Fibroblast of lung (primary cell): ENCODE data around the gene ADAT1. TPM values are rescaled to one million over a fixed set of nuclear protein-coding genes. Genes with fewer than 3 reads are reported as not detected.

Experiments
- DNase-seq, 2 donors: peaks; one replicate each; pipeline versions ENCODE4 v3.0.0 to v3.0.0-alpha.2; 2010; ENCODE audit warnings: low read depth in 2 of 2
- H2AFZ ChIP-seq: 2 replicates; pipeline ENCODE4 v1.5.1; 2012; ENCODE audit warnings: low read length, control low read depth, inconsistent platforms
- H3K27ac ChIP-seq: 2 replicates; pipeline ENCODE4 v1.5.1; 2011; ENCODE audit warnings: low read length, control low read depth; ENCODE audit not compliant: insufficient read depth
- H3K27me3 ChIP-seq: 2 replicates; pipeline ENCODE4 v1.5.1; 2011; ENCODE audit warnings: mild to moderate bottlenecking, low read length; ENCODE audit not compliant: control insufficient read depth, insufficient read depth
- H3K36me3 ChIP-seq: 2 replicates; pipeline ENCODE4 v1.5.1; 2011; ENCODE audit warnings: low read length; ENCODE audit not compliant: control insufficient read depth, insufficient read depth
- H3K4me1 ChIP-seq: 2 replicates; pipeline ENCODE4 v1.5.1; 2011; ENCODE audit warnings: low read length; ENCODE audit not compliant: control insufficient read depth, insufficient read depth; ENCODE audit errors: extremely low read depth
- H3K4me2 ChIP-seq: 2 replicates; pipeline ENCODE4 v1.5.1; 2011; ENCODE audit warnings: low read length, control low read depth; ENCODE audit not compliant: insufficient read depth; ENCODE audit errors: extremely low read depth
- H3K4me3 ChIP-seq, 4 experiments: fragments of 200-600 bp in 1 of 4; sonication (generic) in 1 of 4; replicated peaks in 1 of 4; 2 replicates each; pipeline ENCODE4 v1.5.1; 2011 to 2016; ENCODE audit warnings: low read length in 4 of 4, low read depth in 3 of 4, mild to moderate bottlenecking in 3 of 4, control low read depth in 2 of 4, inconsistent platforms in 1 of 4, mixed read lengths in 1 of 4; ENCODE audit not compliant: insufficient read depth in 1 of 4; ENCODE audit errors: control extremely low read depth in 1 of 4
- H3K79me2 ChIP-seq: 2 replicates; pipeline ENCODE4 v1.5.1; 2012; ENCODE audit warnings: mild to moderate bottlenecking, low read length, inconsistent platforms; ENCODE audit not compliant: control insufficient read depth, insufficient read depth
- H3K9ac ChIP-seq: 2 replicates; pipeline ENCODE4 v1.5.1; 2011; ENCODE audit warnings: mild to moderate bottlenecking, low read length, control low read depth; ENCODE audit not compliant: insufficient read depth
- H3K9me3 ChIP-seq: 2 replicates; pipeline ENCODE4 v1.5.1; 2012; ENCODE audit warnings: low read depth, low read length; ENCODE audit not compliant: control insufficient read depth, insufficient read depth
- H4K20me1 ChIP-seq: 2 replicates; pipeline ENCODE4 v1.5.1; 2011; ENCODE audit warnings: low read length; ENCODE audit not compliant: control insufficient read depth, insufficient read depth; ENCODE audit errors: extremely low read depth
- CTCF ChIP-seq, 2 donors: IDR thresholded peaks in 1 of 2; conservative IDR thresholded peaks in 1 of 2; 1 replicate in 1 of 2; 2 replicates in 1 of 2; pipeline ENCODE4 v1.5.1; 2011 to 2012; ENCODE audit warnings: low read length in 2 of 2, control low read depth in 1 of 2, inconsistent platforms in 1 of 2, low read depth in 1 of 2, mild to moderate bottlenecking in 1 of 2
- EZH2 ChIP-seq: IDR thresholded peaks from 2 replicates; pipeline ENCODE4 v1.5.1; 2012; ENCODE audit warnings: low read length, control low read depth, mild to moderate bottlenecking; ENCODE audit errors: missing control alignments
- polyA plus RNA-seq, 2 donors: library from polyadenylated mRNA; depleted of rRNA in 1 of 2; stranded (reverse) in 1 of 2; unstranded in 1 of 2; fragments of >200 nt; gene quantifications; 2 replicates each; pipeline ENCODE4 v1.2.1, GENCODE V29; 2011 to 2012; ENCODE audit warnings: missing spikeins in 1 of 2
- total RNA-seq: library from RNA; depleted of rRNA; stranded (reverse); fragments of >200 nt; gene quantifications from 2 replicates; pipeline ENCODE4 v1.2.1, GENCODE V29; 2014

Gene ADAT1
- total and polyA plus RNA-seq, 2 donors (not counting 1 experiment from before 2014, with no cell fraction given), result 32.1 to 50.4 TPM

GRCh38 chr16:75590920-75591843 lies 31.9 kb downstream of the ADAT1 start:
- Histone ChIP-seq H3K4me1 (peaks cover 5% of the 10 kb centered on the region), H3K27me3 (no peaks in the 10 kb centered on the region), H3K4me3 (peak overlapping the region in 1 of 4 experiments; percentile 25), H3K27ac (peak overlapping the region; percentile 26), H3K9me3 (no peaks in the 10 kb centered on the region), H2AFZ (no peak overlapping the region), H3K36me3 (no peaks in the 10 kb centered on the region), H3K9ac (no peak overlapping the region), H3K79me2 (no peaks in the 10 kb centered on the region), H3K4me2 (no peak overlapping the region), H4K20me1 (no peaks in the 10 kb centered on the region)
- TF ChIP-seq CTCF (conservative IDR thresholded peaks at IDR 0.05 in 1 of 2, IDR thresholded peaks at IDR 0.05 in 1 of 2; ENCODE audit: low read depth in 1 of 2, low read length in 2 of 2) (peak in 1 of 2 donors; percentile 27), EZH2 (no peak)
- peak; percentile 67 to 95 for DNase-seq

- Histone ChIP-seq H3K4me3 (no peak overlapping the region), H2AFZ (no peak overlapping the region), H3K4me1 (peaks cover 5% of the 10 kb centered on the region), H3K36me3 (no peaks in the 10 kb centered on the region), H3K27ac (no peak overlapping the region), H3K9ac (no peak overlapping the region), H4K20me1 (no peaks in the 10 kb centered on the region), H3K4me2 (no peak overlapping the region), H3K9me3 (no peaks in the 10 kb centered on the region), H3K79me2 (no peaks in the 10 kb centered on the region), H3K27me3 (no peaks in the 10 kb centered on the region)
- DNase-seq, result peak in 1 of 2 donors; percentile 20
- TF ChIP-seq EZH2, result no peak
- TF ChIP-seq CTCF (conservative IDR thresholded peaks at IDR 0.05 in 1 of 2, IDR thresholded peaks at IDR 0.05 in 1 of 2; ENCODE audit: low read depth in 1 of 2, low read length in 2 of 2), result no peak
These were observed 33.8 kb downstream of the ADAT1 start for GRCh38 chr16:75589306-75589705.

- H3K4me3 ChIP-seq, result no peak overlapping the region
- TF ChIP-seq EZH2, result no peak
- no peak for TF ChIP-seq CTCF (conservative IDR thresholded peaks at IDR 0.05 in 1 of 2, IDR thresholded peaks at IDR 0.05 in 1 of 2; ENCODE audit: low read depth in 1 of 2, low read length in 2 of 2)
- no peaks in the 10 kb centered on the region for H3K27me3 ChIP-seq
- DNase-seq, result no peak
- no peak overlapping the region for H2AFZ ChIP-seq
- no peak overlapping the region for H3K9ac ChIP-seq
- no peaks in the 10 kb centered on the region for H3K9me3 ChIP-seq
- H3K79me2 ChIP-seq, result no peaks in the 10 kb centered on the region
- H3K4me2 ChIP-seq, result no peak overlapping the region
- no peaks in the 10 kb centered on the region for H3K36me3 ChIP-seq
- H3K4me1 ChIP-seq, result peaks cover 2% of the 10 kb centered on the region
- no peaks in the 10 kb centered on the region for H4K20me1 ChIP-seq
- H3K27ac ChIP-seq, result no peak overlapping the region
These were observed 34.4 kb downstream of the ADAT1 start for GRCh38 chr16:75588716-75589115.
